ENCODE data around the gene ZBTB20. TPM values are rescaled to one million over a fixed set of nuclear protein-coding genes. Genes with fewer than 3 reads are reported as not detected.

The ZBTB20 gene
- total and polyA plus RNA-seq, 2 of the 4 experiments (the other 2 are of a cell fraction), result 0.75 to 14.7 TPM

DNA sequence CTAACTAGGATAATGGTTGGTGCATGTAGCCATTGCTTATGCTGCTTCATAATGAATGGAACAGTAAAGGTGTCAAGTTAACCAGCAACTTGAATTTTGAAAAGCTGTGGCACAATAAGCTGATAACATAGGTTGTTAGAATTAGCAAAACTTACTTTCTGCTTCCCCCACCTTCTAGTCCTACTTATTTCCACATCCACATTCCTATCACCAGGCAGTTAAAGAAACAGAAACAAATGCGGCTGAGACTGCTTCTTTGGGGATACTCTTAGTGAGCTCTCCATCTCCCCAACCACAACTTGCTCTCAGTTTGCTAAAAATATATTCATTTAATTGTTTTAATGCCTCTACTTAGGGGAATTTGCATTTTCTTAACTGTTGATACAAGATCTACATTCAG is 638.1 kb downstream of the ZBTB20 start:
- no peak for TF ChIP-seq RFX5 (IDR thresholded peaks at IDR 0.05; ENCODE audit: low read depth, low read length)
- no peak for TF ChIP-seq BHLHE40 (IDR thresholded peaks at IDR 0.05; ENCODE audit: low read depth, low read length)
- no peak for TF ChIP-seq CHD1 (IDR thresholded peaks at IDR 0.05; ENCODE audit: low read depth, low read length)
- TF ChIP-seq RCOR1 (IDR thresholded peaks at IDR 0.05; ENCODE audit: insufficient replicate concordance, low read length), result no peak
- no peak for TF ChIP-seq USF2 (IDR thresholded peaks at IDR 0.05; ENCODE audit: low read depth, low read length)
- TF ChIP-seq RAD21 (IDR thresholded peaks at IDR 0.05; ENCODE audit: low read length), result no peak
- no peak for TF ChIP-seq CEBPB (IDR thresholded peaks at IDR 0.05; ENCODE audit: low read depth, low read length)
- no peak for TF ChIP-seq MXI1 (IDR thresholded peaks at IDR 0.05; ENCODE audit: borderline replicate concordance, low read depth, low read length)
- TF ChIP-seq MAFK (IDR thresholded peaks at IDR 0.05; ENCODE audit: low read depth, low read length), result no peak
- no peak for TF ChIP-seq SMC3 (IDR thresholded peaks at IDR 0.05; ENCODE audit: low read depth, low read length)
- no peak for TF ChIP-seq NFE2L2 (IDR thresholded peaks at IDR 0.05; ENCODE audit: low read depth, low read length)
- no peak for TF ChIP-seq POLR2A (IDR thresholded peaks at IDR 0.05; ENCODE audit: low read depth, low read length)
- no peak for TF ChIP-seq MAZ (IDR thresholded peaks at IDR 0.05; ENCODE audit: borderline replicate concordance, low read depth, low read length)
- no peak for TF ChIP-seq CTCF (conservative IDR thresholded peaks at IDR 0.05; ENCODE audit: low read depth, low read length)
- TF ChIP-seq, protein P1, sequence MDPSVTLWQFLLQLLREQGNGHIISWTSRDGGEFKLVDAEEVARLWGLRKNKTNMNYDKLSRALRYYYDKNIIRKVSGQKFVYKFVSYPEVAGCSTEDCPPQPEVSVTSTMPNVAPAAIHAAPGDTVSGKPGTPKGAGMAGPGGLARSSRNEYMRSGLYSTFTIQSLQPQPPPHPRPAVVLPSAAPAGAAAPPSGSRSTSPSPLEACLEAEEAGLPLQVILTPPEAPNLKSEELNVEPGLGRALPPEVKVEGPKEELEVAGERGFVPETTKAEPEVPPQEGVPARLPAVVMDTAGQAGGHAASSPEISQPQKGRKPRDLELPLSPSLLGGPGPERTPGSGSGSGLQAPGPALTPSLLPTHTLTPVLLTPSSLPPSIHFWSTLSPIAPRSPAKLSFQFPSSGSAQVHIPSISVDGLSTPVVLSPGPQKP (IDR thresholded peaks at IDR 0.05; ENCODE audit: borderline replicate concordance, low read depth, low read length), result no peak
- no peak for TF ChIP-seq FOS (IDR thresholded peaks at IDR 0.05; ENCODE audit: low read depth, low read length)
- no peak overlapping the region for H3K56ac ChIP-seq (ENCODE audit: extremely low read depth, insufficient read depth, low read length)
- H3K4me2 ChIP-seq (ENCODE audit: low read depth, low read length), result no peak overlapping the region
- dilution Hi-C loops (cut with HindIII; ENCODE audit: low sequenced_read_pairs, unreplicated experiment), result no loop called here
- no peaks in the 10 kb centered on the region; the same call in 1 of the 2 replicates for H3K9me1 ChIP-seq (ENCODE audit: insufficient read depth, low read length)
- ATAC-seq (ENCODE audit: low read depth) (no peak), DNase-seq (peak; percentile 29)
- in situ Hi-C loops (cut with MboI; ENCODE audit: low sequenced_read_pairs), result no loop called here
- WGBS, 2 experiments (ENCODE audit: extremely low coverage in 2 of 2, insufficient read length in 1 of 2), result no CpG with 5 or more reads among the region's 1 CpG
- H3K4me1 ChIP-seq (ENCODE audit: control insufficient read depth, insufficient read depth, low read length), result peaks cover 10% of the 10 kb centered on the region
- H4K91ac ChIP-seq (ENCODE audit: insufficient read depth, low read depth, low read length), result no peak overlapping the region
- no peaks in the 10 kb centered on the region for H4K20me1 ChIP-seq (ENCODE audit: insufficient read depth, low read length)
- no peak overlapping the region for H2BK15ac ChIP-seq (ENCODE audit: low read depth, low read length)
- intact Hi-C loops (cut with micrococcal nuclease), result no loop called here
- H3K4ac ChIP-seq (ENCODE audit: low read depth, low read length), result no peak overlapping the region
- H3K18ac ChIP-seq (ENCODE audit: low read depth, low read length), result peak overlapping the region; percentile 64; the same call in 1 of the 2 replicates
- H3K27me3 ChIP-seq (ENCODE audit: control insufficient read depth, insufficient read depth, low read length), result no peaks in the 10 kb centered on the region
- peak overlapping the region; percentile 8; the same call in 1 of the 2 replicates for H3K23ac ChIP-seq (ENCODE audit: low read depth, low read length)
- H4K8ac ChIP-seq (ENCODE audit: low read depth in 2 of 2, low read length in 2 of 2), result 0 out of 4 replicates have a peak overlapping the region, but pooled peaks of 1 of the 2 experiments have one; percentile 27
- no peak overlapping the region for H2AK9ac ChIP-seq (replicated peaks; ENCODE audit: low read depth, low read length, poor library complexity)
- no peak overlapping the region for H3K9ac ChIP-seq (ENCODE audit: low read depth, low read length)
- no peaks in the 10 kb centered on the region for H3K36me3 ChIP-seq (ENCODE audit: control insufficient read depth, insufficient read depth, low read length)
- H2BK120ac ChIP-seq (ENCODE audit: low read depth, low read length), result no peak overlapping the region
- POLR2A ChIA-PET (ENCODE audit: unreplicated experiment), result interaction anchor here (0.5 kb wide), 1 partner anchor 69 kb away, joined by 5 read pairs; no protein-coding TSS in a partner anchor
- no peak overlapping the region; the same call in 1 of the 2 replicates for H2AK5ac ChIP-seq (ENCODE audit: low read depth, low read length)
- 0 out of 2 replicates have a peak overlapping the region, but pooled peaks have one; percentile 25 for H3K14ac ChIP-seq (replicated peaks; ENCODE audit: low read depth, low read length)
- no peak overlapping the region for H2BK20ac ChIP-seq (ENCODE audit: low read depth, low read length)
- H3K4me3 ChIP-seq (ENCODE audit: insufficient read depth, low read depth, low read length), result no peak overlapping the region
- H2AFZ ChIP-seq (replicated peaks; ENCODE audit: low read length, poor library complexity), result no peak overlapping the region
- no peak overlapping the region for H3K27ac ChIP-seq (ENCODE audit: insufficient read depth, low read length)
- H4K5ac ChIP-seq (ENCODE audit: low read depth, low read length), result no peak overlapping the region
- H3K79me1 ChIP-seq (ENCODE audit: low read depth in 1 of 2, low read length in 2 of 2), result peaks cover 3 to 24% of the 10 kb centered on the region in 2 experiments
- CTCF ChIA-PET, result interaction anchor here (0.7 to 0.9 kb wide), 2 partner anchors 18 to 30 kb away, joined by 3 to 5 read pairs; no protein-coding TSS in a partner anchor
- BruUV-seq (replicated peaks), result no TSS peak
- H2BK5ac ChIP-seq (ENCODE audit: low read depth, low read length, poor library complexity, severe bottlenecking), result no peak overlapping the region
- no peaks in the 10 kb centered on the region for H3K9me3 ChIP-seq (ENCODE audit: control insufficient read depth, insufficient read depth, low read length)

Data from IMR-90 (cell line).